ENCODE measurements around the gene RTRAF.

Gene RTRAF

GRCh38 chr14:51989293-51990234 lies at the start of gene RTRAF:
Gene RTRAF (plus strand): TSS chr14:51989546. CDS start chr14:51989640, 94 bp downstream.
- DNase-seq: peak; percentile 94

GRCh38 chr14:51939755-51940301 lies 49.5 kb upstream of the RTRAF start:
- DNase-seq: no peak

GRCh38 chr14:51942971-51943370 lies 46.4 kb upstream of the RTRAF start:
- DNase-seq: no peak

GRCh38 chr14:51950007-51950406 lies 39.3 kb upstream of the RTRAF start:
- no peak for DNase-seq

GRCh38 chr14:51951656-51952055 lies 37.7 kb upstream of the RTRAF start:
- DNase-seq: no peak

- DNase-seq: no peak
Observed at GRCh38 chr14:51954031-51954430, 35.3 kb upstream of the RTRAF start.

GRCh38 chr14:51954657-51955056 lies 34.7 kb upstream of the RTRAF start:
- no peak for DNase-seq

- DNase-seq: no peak
Observed at GRCh38 chr14:51957950-51958349, 31.4 kb upstream of the RTRAF start.

GRCh38 chr14:51959928-51960327 lies 29.4 kb upstream of the RTRAF start:
- no peak for DNase-seq

GRCh38 chr14:51960866-51961265 lies 28.5 kb upstream of the RTRAF start:
- no peak for DNase-seq

- DNase-seq: no peak
Observed at GRCh38 chr14:51962711-51963110, 26.6 kb upstream of the RTRAF start.

- no peak for DNase-seq
Observed at GRCh38 chr14:51963286-51963685, 26.1 kb upstream of the RTRAF start.

GRCh38 chr14:51967521-51967920 lies 21.8 kb upstream of the RTRAF start:
- DNase-seq: no peak

- DNase-seq: no peak
Observed at GRCh38 chr14:51969852-51970540, 19.4 kb upstream of the RTRAF start.

- no peak for DNase-seq
Observed at GRCh38 chr14:51972566-51972965, 16.8 kb upstream of the RTRAF start.

GRCh38 chr14:51977075-51977474 lies 12.3 kb upstream of the RTRAF start:
- no peak for DNase-seq

- DNase-seq: no peak
Observed at GRCh38 chr14:51978681-51979085, 10.7 kb upstream of the RTRAF start.

GRCh38 chr14:51979088-51979709 lies 10.1 kb upstream of the RTRAF start:
- peak; percentile 91 for DNase-seq

- DNase-seq: no peak
Observed at GRCh38 chr14:51981218-51981854, 8.0 kb upstream of the RTRAF start.

GRCh38 chr14:51988221-51988620 lies 1.1 kb upstream of the RTRAF start:
- no peak for DNase-seq

GRCh38 chr14:51990488-51990887 lies 1.1 kb downstream of the RTRAF start:
- no peak for DNase-seq

GRCh38 chr14:51993285-51993920 lies 4.1 kb downstream of the RTRAF start:
- no peak for DNase-seq

All from islet precursor cell (in vitro differentiated cells).